Measurements from ENCODE around the gene CDHR3. TPM values are rescaled to one million over a fixed set of nuclear protein-coding genes. Genes with fewer than 3 reads are reported as not detected.

The CDHR3 gene
- polyA plus RNA-seq, 1 donor from 2014 or later = 2.9 TPM

GRCh38 chr7:105940109-105940508 is 23.0 kb upstream of the CDHR3 start:
- Histone ChIP-seq H4K20me1 (ENCODE audit: insufficient read depth) (no peaks in the 10 kb centered on the region), H3F3A (ENCODE audit: insufficient read depth, low read length, poor library complexity, severe bottlenecking) (no peaks in the 10 kb centered on the region), H3K27ac (ENCODE audit: low read length) (no peak overlapping the region), H3K79me2 (replicated peaks; ENCODE audit: insufficient read depth, low read length) (no peaks in the 10 kb centered on the region), H2AFZ (ENCODE audit: low read depth, low read length) (no peak overlapping the region), H3K4me3 (ENCODE audit: low read length) (no peak overlapping the region), H3K9me3 (ENCODE audit: low read length) (no peaks in the 10 kb centered on the region), H3K36me3 (ENCODE audit: insufficient read depth, low read length) (no peaks in the 10 kb centered on the region), H3K4me2 (ENCODE audit: low read length) (no peak overlapping the region), H3K9ac (ENCODE audit: low read length) (no peak overlapping the region), H3K9me2 (ENCODE audit: insufficient read depth, low read length) (no peaks in the 10 kb centered on the region), H3K27me3 (ENCODE audit: insufficient read depth, low read depth, low read length) (no peaks in the 10 kb centered on the region)
- TF ChIP-seq EP300 (conservative IDR thresholded peaks at IDR 0.05; ENCODE audit: poor library complexity, severe bottlenecking) (no peak), POLR2AphosphoS5 (IDR thresholded peaks at IDR 0.05) (no peak), REST (IDR thresholded peaks at IDR 0.05; ENCODE audit: borderline replicate concordance) (no peak), TAF1 (IDR thresholded peaks at IDR 0.05; ENCODE audit: low read depth) (no peak), MXI1 (conservative IDR thresholded peaks at IDR 0.05; ENCODE audit: poor library complexity, severe bottlenecking) (no peak), CTCF (IDR thresholded peaks at IDR 0.05; ENCODE audit: poor library complexity, severe bottlenecking) (no peak), EZH2 (IDR thresholded peaks at IDR 0.05; ENCODE audit: borderline replicate concordance, insufficient read depth, low read length, poor library complexity, severe bottlenecking) (no peak), SMC3 (conservative IDR thresholded peaks at IDR 0.05; ENCODE audit: poor library complexity) (no peak), RAD21 (conservative IDR thresholded peaks at IDR 0.05) (no peak)

- no peaks in the 10 kb centered on the region for H3F3A ChIP-seq (ENCODE audit: insufficient read depth, low read length, poor library complexity, severe bottlenecking)
- no peaks in the 10 kb centered on the region for H3K9me3 ChIP-seq (ENCODE audit: low read length)
- no peak overlapping the region for H3K9ac ChIP-seq (ENCODE audit: low read length)
- TF ChIP-seq MXI1 (conservative IDR thresholded peaks at IDR 0.05; ENCODE audit: poor library complexity, severe bottlenecking) = no peak
- no peak for TF ChIP-seq RAD21 (conservative IDR thresholded peaks at IDR 0.05)
- no peak for TF ChIP-seq SMC3 (conservative IDR thresholded peaks at IDR 0.05; ENCODE audit: poor library complexity)
- TF ChIP-seq POLR2AphosphoS5 (IDR thresholded peaks at IDR 0.05) = no peak
- TF ChIP-seq EZH2 (IDR thresholded peaks at IDR 0.05; ENCODE audit: borderline replicate concordance, insufficient read depth, low read length, poor library complexity, severe bottlenecking) = no peak
- TF ChIP-seq CTCF (IDR thresholded peaks at IDR 0.05; ENCODE audit: poor library complexity, severe bottlenecking) = no peak
- no peak for TF ChIP-seq TAF1 (IDR thresholded peaks at IDR 0.05; ENCODE audit: low read depth)
- no peak for TF ChIP-seq EP300 (conservative IDR thresholded peaks at IDR 0.05; ENCODE audit: poor library complexity, severe bottlenecking)
- TF ChIP-seq REST (IDR thresholded peaks at IDR 0.05; ENCODE audit: borderline replicate concordance) = no peak
- no peak overlapping the region for H3K4me2 ChIP-seq (ENCODE audit: low read length)
- no peaks in the 10 kb centered on the region for H3K9me2 ChIP-seq (ENCODE audit: insufficient read depth, low read length)
- H3K4me3 ChIP-seq (ENCODE audit: low read length) = no peak overlapping the region
- H4K20me1 ChIP-seq (ENCODE audit: insufficient read depth) = no peaks in the 10 kb centered on the region
- H3K27ac ChIP-seq (ENCODE audit: low read length) = no peak overlapping the region
- no peaks in the 10 kb centered on the region for H3K79me2 ChIP-seq (replicated peaks; ENCODE audit: insufficient read depth, low read length)
- H2AFZ ChIP-seq (ENCODE audit: low read depth, low read length) = no peak overlapping the region
- H3K27me3 ChIP-seq (ENCODE audit: insufficient read depth, low read depth, low read length) = no peaks in the 10 kb centered on the region
- no peaks in the 10 kb centered on the region for H3K36me3 ChIP-seq (ENCODE audit: insufficient read depth, low read length)
Observed at GRCh38 chr7:105941596-105941995, 21.5 kb upstream of the CDHR3 start.
